HepG2 (cell line): ENCODE results near the gene TACC3.

Source experiments
- CAMTA2 ChIP-seq: sonication (generic); formaldehyde crosslinking; IDR thresholded peaks from 2 replicates; pipeline ENCODE4 v1.4.0; 2020; ENCODE audit warnings: mild to moderate bottlenecking, missing genetic modification reagents, borderline replicate concordance
- CHD2 ChIP-seq: IDR thresholded peaks from 2 replicates; pipeline ENCODE4 v1.6.1; 2011; ENCODE audit warnings: low read depth, low read length, improper control_type of control experiment
- CTCF ChIP-seq: sonication (generic); formaldehyde crosslinking; IDR thresholded peaks from 2 replicates; pipeline ENCODE4 v1.5.0; 2020; ENCODE audit warnings: mild to moderate bottlenecking, missing genetic modification reagents, moderate library complexity
- NFYC ChIP-seq: IDR thresholded peaks from 2 replicates; pipeline ENCODE4 v1.6.1; 2016; ENCODE audit warnings: missing genetic modification reagents, missing compliant biosample characterization
- ZNF3 ChIP-seq: IDR thresholded peaks from 2 replicates; pipeline ENCODE4 v1.7.0; 2017; ENCODE audit warnings: inconsistent platforms
- ZNF614 ChIP-seq: IDR thresholded peaks from 2 replicates; pipeline ENCODE4 v1.6.1; 2018; ENCODE audit warnings: missing biosample characterization, missing genetic modification reagents, inconsistent platforms, borderline replicate concordance

- TF ChIP-seq CHD2 (no peak), ZNF614 (CRISPR knock-in tag) (no peak), CTCF (CRISPR knock-in tag) (no peak), ZNF3 (CRISPR knock-in tag) (no peak), NFYC (CRISPR knock-in tag) (no peak), CAMTA2 (CRISPR knock-in tag) (no peak)
These were observed 15.0 kb upstream of the TACC3 start for GRCh38 chr4:1706358-1706757.
